GM18868 (cell line): ENCODE results near the gene PHOX2A.

ENCODE experiments used
- ATAC-seq: cut with Tn5 transposase; IDR thresholded peaks from one replicate; pipeline ENCODE4 v1.9.1; 2021; ENCODE audit warnings: mild to moderate bottlenecking, moderate library complexity; ENCODE audit not compliant: unreplicated experiment

The PHOX2A gene

DNA sequence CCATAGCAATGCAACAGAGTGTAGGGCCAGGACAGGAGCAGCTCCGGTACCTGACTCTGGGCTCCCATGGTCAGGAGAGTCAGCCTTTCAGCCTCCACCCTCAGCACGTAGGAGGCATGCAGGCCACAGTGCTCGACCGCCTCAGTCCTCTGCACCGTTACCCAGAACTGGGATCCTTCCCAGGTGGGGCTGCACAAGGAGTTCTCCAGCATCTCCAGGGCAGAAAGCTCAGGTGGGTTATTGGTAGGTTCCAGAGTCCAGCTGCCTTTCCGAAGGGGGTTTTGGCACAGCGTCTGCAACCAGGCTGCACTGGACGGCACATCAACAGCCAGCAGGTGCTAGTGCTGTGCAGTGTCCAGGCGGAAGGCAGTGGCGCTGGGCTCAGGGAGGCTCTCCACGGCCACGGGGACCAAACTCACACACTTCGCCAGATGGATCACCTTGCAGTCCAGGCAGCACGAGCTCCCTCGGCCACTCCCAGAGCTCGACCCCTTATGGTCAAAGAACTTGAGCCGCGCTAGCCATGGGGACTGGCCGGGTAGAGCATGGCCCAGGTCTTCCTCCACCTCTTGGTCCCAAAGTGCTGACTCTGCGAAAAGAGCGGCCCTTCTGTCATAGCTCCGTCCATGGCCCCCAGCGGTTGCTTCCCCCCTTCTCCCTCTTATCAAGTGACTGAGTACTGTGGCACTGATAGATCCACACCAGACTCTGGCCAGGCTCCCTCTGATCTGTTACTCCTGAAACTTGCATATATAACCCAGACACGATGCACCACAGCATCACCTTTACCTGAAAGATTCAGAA, 6.9 kb upstream of the PHOX2A start:
- no peak for ATAC-seq

GRCh38 chr11:72249961-72250360, 6.0 kb upstream of the PHOX2A start:
- ATAC-seq, result no peak

DNA sequence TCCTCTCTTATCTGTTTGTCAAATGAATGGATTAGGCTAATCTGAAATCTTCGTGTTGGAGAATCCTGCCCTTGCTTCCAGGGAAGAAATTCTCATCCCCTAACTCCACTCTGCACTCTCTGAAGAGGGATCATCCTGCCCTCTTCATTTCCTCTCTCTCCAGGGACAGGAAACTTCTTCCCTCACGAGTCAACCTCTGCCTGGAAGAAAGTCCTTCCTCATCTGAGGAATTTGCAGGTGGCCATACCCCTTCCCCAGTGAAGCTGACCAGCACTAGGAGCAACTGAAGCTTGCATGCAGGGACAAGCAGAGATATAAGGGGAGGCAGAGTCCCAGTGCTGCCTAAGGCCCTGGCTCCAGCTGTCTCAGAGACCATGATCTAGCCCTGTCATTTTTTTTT, 3.6 kb upstream of the PHOX2A start:
- no peak for ATAC-seq

- ATAC-seq, result no peak
These were observed 1.4 kb upstream of the PHOX2A start for GRCh38 chr11:72245263-72245816.

GRCh38 chr11:72244361-72245262, 636 bp upstream of the PHOX2A start:
- ATAC-seq, result no peak

DNA sequence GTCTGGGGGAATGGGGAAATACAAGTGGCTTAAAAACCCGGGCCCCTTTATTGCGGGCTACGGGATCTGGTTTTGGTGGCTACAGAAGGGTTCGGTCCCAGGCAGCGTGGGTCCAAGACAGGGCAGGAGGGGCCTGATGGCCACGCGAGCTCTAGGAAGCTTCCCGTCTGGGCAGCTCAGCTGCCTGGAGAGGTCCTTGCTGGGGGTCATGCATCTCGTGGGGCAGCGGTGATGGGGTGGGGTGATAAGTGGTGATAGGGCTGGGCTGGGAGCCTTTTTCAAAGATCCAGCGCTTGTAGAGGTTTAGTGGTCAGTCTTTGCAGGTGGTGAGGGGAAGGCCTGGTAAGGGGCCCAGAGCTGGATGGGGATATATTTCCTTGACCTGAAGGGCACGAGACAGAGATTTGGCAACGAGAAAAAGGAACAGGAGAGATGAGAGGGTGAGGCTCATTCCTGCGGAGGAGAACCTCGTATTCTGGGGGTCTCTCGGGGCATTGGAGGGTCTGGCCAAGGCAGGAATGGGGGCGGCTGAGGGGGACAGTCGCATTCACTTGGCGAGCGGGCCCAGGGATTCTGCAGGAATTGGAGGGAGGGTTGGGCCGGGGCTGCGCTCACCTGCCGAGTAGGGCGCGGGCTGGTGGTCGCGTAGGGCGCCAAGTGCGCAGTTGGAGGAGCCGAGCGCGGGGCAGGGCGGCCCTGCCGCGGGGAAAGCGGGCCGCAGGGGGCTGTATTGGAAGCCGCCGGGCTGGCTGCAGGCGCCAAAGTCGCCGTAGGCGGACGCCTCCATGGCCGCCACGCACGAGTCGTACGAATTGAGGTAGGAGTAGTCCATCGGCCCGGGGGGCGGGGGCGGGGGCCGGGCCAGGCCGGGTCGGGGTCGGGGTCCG, 560 bp downstream of the PHOX2A start:
- ATAC-seq, result no peak

- ATAC-seq, result no peak
These were observed 1.8 kb downstream of the PHOX2A start for GRCh38 chr11:72242141-72242540.

DNA sequence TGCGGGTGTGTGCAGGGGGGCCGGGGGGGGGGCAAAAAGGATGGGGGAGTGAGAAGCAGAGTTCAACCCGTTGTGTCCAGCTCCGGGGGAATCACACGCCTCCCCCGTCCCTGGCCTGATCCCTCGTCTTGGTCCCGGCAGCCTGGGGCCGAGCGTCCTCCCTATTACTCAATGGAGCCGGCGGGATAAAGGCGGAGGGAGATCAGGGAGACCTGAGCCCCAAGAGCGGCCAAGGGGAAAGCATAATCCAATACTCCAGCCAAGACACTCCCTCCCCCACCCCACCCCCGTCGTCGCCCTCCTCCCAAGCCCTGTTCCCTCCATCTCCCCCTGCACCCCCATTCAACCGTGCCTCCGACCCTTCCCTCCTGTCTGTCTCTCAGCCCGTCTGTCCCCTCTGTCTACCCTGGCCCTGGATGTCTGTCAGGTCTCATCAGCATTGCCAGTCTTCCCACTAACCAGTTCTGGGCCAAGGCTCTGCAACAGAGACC, 2.6 kb downstream of the PHOX2A start:
- no peak for ATAC-seq

GRCh38 chr11:72240461-72241290, 3.3 kb downstream of the PHOX2A start:
- no peak for ATAC-seq

- ATAC-seq, result no peak
These were observed 4.0 kb downstream of the PHOX2A start for GRCh38 chr11:72239849-72240460.

DNA sequence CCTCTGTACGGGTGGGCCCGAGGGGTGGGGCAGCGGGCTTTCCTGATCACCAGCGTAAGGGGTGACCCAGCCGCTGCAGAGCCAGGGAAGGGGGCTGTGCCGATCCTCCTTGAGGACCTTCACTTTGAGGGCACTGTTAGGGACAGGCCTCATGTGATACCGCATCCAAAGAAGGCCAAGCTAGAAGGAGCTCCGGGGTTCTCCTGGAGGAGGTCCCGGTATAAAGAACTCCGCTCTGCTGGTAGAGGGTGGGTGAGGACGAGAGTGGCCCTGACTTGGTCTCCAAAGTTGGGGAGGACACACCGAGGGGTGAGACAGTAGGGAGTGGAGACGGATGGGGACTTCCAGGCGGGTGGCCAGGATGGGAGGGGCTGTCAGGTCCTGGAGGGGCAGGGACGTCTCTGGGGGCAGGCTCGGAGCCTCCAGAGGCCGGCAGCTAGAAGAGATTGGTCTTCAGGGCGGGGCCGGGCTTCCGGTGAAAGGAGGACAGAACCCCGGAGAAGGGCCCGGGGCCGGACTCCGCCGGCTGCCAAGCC, 4.6 kb downstream of the PHOX2A start:
- ATAC-seq, result no peak

GRCh38 chr11:72238492-72239312, 5.3 kb downstream of the PHOX2A start:
- ATAC-seq, result no peak

DNA sequence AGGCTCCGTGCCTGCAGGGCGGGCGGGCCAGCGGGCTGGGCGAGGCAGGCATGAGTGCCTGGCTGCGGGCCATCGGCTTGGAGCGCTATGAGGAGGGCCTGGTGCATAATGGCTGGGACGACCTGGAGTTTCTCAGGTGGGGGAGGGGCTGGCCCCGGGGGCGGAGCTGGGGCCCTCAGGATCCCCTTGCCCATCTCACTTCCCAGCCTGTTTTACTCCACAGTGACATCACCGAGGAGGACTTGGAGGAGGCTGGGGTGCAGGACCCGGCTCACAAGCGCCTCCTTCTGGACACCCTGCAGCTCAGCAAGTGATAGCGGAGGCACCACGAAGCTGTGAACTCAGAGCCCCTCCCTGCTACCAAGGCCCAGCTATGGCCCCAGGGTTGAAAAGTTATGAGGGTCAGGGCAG, 5.9 kb downstream of the PHOX2A start:
- no peak for ATAC-seq

DNA sequence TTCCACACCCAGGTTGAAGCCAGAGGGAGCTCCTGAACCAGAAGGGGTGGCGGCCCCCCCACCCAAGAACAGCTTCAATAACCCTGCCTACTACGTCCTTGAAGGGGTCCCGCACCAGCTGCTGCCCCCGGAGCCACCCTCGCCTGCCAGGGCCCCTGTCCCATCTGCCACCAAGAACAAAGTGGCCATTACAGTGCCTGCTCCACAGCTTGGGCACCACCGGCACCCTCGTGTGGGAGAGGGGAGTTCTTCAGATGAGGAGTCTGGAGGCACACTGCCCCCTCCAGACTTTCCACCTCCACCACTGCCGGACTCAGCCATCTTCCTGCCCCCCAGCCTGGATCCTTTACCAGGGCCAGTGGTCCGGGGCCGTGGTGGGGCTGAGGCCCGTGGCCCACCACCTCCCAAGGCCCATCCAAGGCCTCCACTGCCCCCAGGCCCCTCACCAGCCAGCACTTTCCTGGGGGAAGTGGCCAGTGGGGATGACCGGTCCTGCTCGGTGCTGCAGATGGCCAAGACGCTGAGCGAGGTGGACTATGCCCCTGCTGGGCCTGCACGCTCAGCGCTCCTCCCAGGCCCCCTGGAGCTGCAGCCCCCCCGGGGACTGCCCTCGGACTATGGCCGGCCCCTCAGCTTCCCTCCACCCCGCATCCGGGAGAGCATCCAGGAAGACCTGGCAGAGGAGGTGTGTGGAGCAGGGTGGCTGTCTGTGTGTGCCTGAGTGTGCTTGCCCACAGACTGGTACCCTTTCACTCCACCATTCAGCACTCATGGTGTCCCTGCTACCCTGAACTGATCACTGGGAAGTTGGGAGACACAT, 6.7 kb downstream of the PHOX2A start:
- ATAC-seq, result no peak

- no peak for ATAC-seq
These were observed 7.2 kb downstream of the PHOX2A start for GRCh38 chr11:72236774-72237111.

- no peak for ATAC-seq
These were observed 7.8 kb downstream of the PHOX2A start for GRCh38 chr11:72236083-72236697.
